Stimulated activated naive B cell treated with anti-CD40 and anti-IgM and Interleukin-4, amounts not matched to agents 10 μg/mL and 1 μg/mL and 100 μg/mL, for 72 hours (primary cell): Measurements from ENCODE around the gene APOL1.
"Not testable (repeated sequence)": the region's sequence is repeated elsewhere in the genome, so short reads cannot be mapped to it uniquely, and the experiment has no call there.

Experiments used
- ATAC-seq, 2 donors: fragments of 150-1000 bp; cut with Tn5 transposase; replicated peaks; 2 replicates each; pipeline ENCODE4 v1.10.0; 2021; ENCODE audit warnings: moderate library complexity in 1 of 2
- DNase-seq: peaks from one replicate; pipeline ENCODE4 v3.0.0; 2021
- H3K27ac Mint-ChIP-seq: one replicate; pipeline ENCODE4 v1.8.0; 2022; ENCODE audit warnings: mild to moderate bottlenecking, mixed read lengths
- H3K27me3 Mint-ChIP-seq, 2 donors: one replicate each; pipeline ENCODE4 v1.8.0; 2022; ENCODE audit warnings: mixed read lengths in 2 of 2
- H3K36me3 Mint-ChIP-seq, 2 donors: one replicate each; pipeline ENCODE4 v1.8.0; 2022; ENCODE audit warnings: mixed read lengths in 2 of 2, mild to moderate bottlenecking in 1 of 2
- H3K4me1 Mint-ChIP-seq, 2 donors: one replicate each; pipeline ENCODE4 v1.8.0; 2022; ENCODE audit warnings: mixed read lengths in 2 of 2, mild to moderate bottlenecking in 1 of 2
- H3K4me3 Mint-ChIP-seq, 2 donors: one replicate each; pipeline ENCODE4 v1.8.0; 2022; ENCODE audit warnings: mild to moderate bottlenecking in 2 of 2, mixed read lengths in 2 of 2, moderate library complexity in 1 of 2
- H3K9me3 Mint-ChIP-seq, 2 donors: one replicate each; pipeline ENCODE4 v1.8.0; 2022; ENCODE audit warnings: mixed read lengths in 2 of 2, mild to moderate bottlenecking in 1 of 2

The APOL1 gene

DNA sequence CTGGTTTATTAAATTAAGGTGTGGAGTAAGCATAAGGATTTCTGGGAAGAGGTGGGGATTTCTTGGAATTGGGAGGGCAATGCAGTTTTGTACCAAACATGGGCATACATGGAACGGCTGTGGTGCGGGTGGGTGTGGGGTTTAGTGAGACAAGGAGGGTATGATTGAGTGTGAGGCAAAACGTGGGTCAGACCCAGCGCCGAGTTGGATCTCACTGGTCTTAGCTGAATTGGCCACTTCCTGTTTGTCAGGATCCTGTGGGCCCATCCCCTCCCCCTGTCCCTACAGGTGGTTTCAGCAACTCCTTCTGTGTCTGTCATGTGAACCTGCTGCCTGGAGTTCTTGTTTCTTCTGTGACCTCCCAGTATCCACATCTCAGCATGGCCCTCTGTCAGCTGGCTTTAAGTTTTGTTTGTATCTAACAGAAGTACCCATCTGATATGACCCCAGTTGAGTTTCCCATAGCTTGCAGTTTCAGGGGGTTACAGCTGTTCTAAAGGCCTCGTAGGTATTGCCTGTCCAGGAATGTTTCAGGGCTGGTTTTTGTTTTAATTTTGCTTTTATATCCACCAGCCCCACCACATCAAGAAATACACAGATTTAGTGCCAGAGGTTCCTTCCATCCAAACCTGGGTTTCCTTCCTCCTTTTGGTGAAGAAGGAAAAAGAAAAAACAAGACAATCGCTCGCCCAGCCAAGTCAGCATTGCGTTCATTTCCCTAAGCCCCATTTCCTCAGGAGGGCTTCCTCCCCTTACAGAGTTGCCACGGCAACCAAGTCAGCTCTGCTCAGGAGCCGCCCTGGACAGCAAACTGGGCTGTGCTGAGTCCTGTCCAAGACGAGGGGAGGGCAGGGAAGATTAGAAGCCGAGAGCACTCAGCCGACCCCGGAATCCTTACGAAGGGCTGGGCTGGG is 6.0 kb downstream of the APOL1 start:
- peaks cover 11 to 25% of the 10 kb centered on the region in 2 donors for H3K4me1 Mint-ChIP-seq
- peak overlapping the region; percentile 37 for H3K27ac Mint-ChIP-seq

GRCh38 chr22:36259615-36260300 is 6.8 kb downstream of the APOL1 start:
- Mint-ChIP-seq H3K4me3 (no peak overlapping the region), H3K36me3 (peaks cover 40 to 55% of the 10 kb centered on the region in 2 donors), H3K27me3 (no peaks in the 10 kb centered on the region), H3K27ac (peak overlapping the region; percentile 20), H3K9me3 (no peaks in the 10 kb centered on the region), H3K4me1 (peaks cover 8 to 17% of the 10 kb centered on the region in 2 donors)
- DNase-seq (no peak), ATAC-seq (no peak)

More for the DNA sequence above, 6.0 kb downstream of the APOL1 start:
- H3K36me3 Mint-ChIP-seq = peaks cover 41 to 53% of the 10 kb centered on the region in 2 donors
- DNase-seq (no peak), ATAC-seq (peak; percentile 59 to 61)
- no peak overlapping the region for H3K4me3 Mint-ChIP-seq
- H3K9me3 Mint-ChIP-seq = no peaks in the 10 kb centered on the region
- no peaks in the 10 kb centered on the region for H3K27me3 Mint-ChIP-seq

DNA sequence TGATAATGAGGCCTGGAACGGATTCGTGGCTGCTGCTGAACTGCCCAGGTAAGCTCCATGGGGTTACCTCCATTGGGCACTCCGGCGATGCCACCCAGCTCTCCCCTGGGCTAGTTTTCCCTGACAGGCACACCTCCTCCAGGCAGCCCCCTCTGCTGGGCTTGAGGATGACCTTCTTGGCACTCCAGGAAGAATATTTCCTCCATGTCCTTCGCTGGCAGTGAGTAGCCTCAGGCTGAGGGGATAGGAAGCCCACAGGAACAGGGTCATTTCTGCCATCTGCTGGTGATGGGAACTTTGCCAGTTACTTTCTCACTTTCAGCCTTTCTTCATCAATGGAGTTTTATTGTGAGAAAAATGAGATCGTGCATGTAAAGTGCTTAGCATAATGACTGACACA is 8.7 kb downstream of the APOL1 start:
- H3K4me3 Mint-ChIP-seq, DNase-seq, H3K27me3 Mint-ChIP-seq, H3K9me3 Mint-ChIP-seq, ATAC-seq: not testable (repeated sequence)
- Mint-ChIP-seq H3K27ac (peak overlapping the region; percentile 5), H3K4me1 (peaks cover 8 to 17% of the 10 kb centered on the region in 2 donors), H3K36me3 (peaks cover 47 to 65% of the 10 kb centered on the region in 2 donors)

- Mint-ChIP-seq H3K4me1 (peaks cover 8 to 17% of the 10 kb centered on the region in 2 donors), H3K36me3 (peaks cover 53 to 68% of the 10 kb centered on the region in 2 donors)
- not testable (repeated sequence) for H3K4me3 Mint-ChIP-seq, H3K9me3 Mint-ChIP-seq, H3K27me3 Mint-ChIP-seq, H3K27ac Mint-ChIP-seq, DNase-seq, ATAC-seq
Measured at GRCh38 chr22:36262307-36262706, 9.4 kb downstream of the APOL1 start.

- not testable (repeated sequence) for H3K9me3 Mint-ChIP-seq, ATAC-seq, H3K27ac Mint-ChIP-seq, DNase-seq, H3K27me3 Mint-ChIP-seq, H3K4me1 Mint-ChIP-seq, H3K4me3 Mint-ChIP-seq
- H3K36me3 Mint-ChIP-seq = peaks cover 53 to 70% of the 10 kb centered on the region in 2 donors
Measured at GRCh38 chr22:36263216-36263673, 10.3 kb downstream of the APOL1 start.

DNA sequence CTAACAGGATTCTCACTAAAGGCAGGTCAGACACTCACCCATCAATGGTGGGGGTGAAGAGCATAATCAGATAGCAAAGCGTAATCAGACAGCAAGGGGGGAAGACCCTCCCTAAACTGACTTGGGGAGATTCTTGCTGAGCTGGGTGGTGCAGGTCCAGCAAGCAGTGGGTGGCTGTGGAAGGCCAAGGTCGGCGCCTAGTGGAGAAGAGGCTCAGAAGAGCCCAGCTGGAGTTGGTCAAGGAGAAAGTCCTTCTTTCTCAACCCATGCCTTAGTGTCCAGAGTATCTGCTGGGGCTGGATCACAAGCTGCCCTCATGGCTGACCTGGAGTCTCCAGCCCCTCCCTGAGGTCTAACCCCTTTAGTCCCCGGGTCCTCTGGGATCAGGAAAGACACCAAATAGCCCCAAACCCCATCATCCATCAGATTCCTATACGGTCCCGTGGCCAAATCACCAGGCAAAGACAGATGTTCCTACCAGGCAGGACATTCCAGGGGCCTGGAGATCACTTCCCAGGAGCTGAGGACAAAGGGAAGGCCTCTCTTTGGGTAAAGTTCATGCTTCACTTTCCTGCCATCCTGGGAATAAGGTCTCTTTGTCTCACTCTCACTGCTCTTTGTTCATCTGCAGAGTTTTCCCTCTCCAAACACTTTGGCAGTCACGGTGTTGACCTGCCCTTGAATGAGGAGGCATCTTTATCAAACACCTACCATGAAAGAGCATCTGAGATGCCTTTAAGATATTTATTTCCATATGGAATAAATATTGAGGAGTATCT is 11.1 kb downstream of the APOL1 start:
- DNase-seq = not testable (repeated sequence)

GRCh38 chr22:36267058-36267457 is 14.1 kb downstream of the APOL1 start:
- DNase-seq (no peak), ATAC-seq (no peak)
- no peaks in the 10 kb centered on the region for H3K9me3 Mint-ChIP-seq
- no peaks in the 10 kb centered on the region for H3K4me1 Mint-ChIP-seq
- H3K27me3 Mint-ChIP-seq = no peaks in the 10 kb centered on the region
- no peak overlapping the region for H3K27ac Mint-ChIP-seq
- H3K36me3 Mint-ChIP-seq = peaks cover 45 to 55% of the 10 kb centered on the region in 2 donors
- H3K4me3 Mint-ChIP-seq = no peak overlapping the region

More for the DNA sequence above, 11.1 kb downstream of the APOL1 start:
- not testable (repeated sequence) for H3K27me3 Mint-ChIP-seq, H3K4me1 Mint-ChIP-seq, H3K27ac Mint-ChIP-seq, H3K9me3 Mint-ChIP-seq, H3K4me3 Mint-ChIP-seq, ATAC-seq
- peaks cover 51 to 66% of the 10 kb centered on the region in 2 donors for H3K36me3 Mint-ChIP-seq

- ATAC-seq = no peak
- Mint-ChIP-seq H3K4me3 (no peak overlapping the region), H3K27me3 (no peaks in the 10 kb centered on the region), H3K9me3 (no peaks in the 10 kb centered on the region), H3K27ac (no peak overlapping the region), H3K4me1 (no peaks in the 10 kb centered on the region), H3K36me3 (peaks cover 37 to 46% of the 10 kb centered on the region in 2 donors)
- DNase-seq = no peak
Measured at GRCh38 chr22:36267896-36268485, 15.1 kb downstream of the APOL1 start.

- ATAC-seq, DNase-seq, H3K4me1 Mint-ChIP-seq, H3K27ac Mint-ChIP-seq, H3K9me3 Mint-ChIP-seq, H3K4me3 Mint-ChIP-seq, H3K27me3 Mint-ChIP-seq: not testable (repeated sequence)
- H3K36me3 Mint-ChIP-seq = peaks cover 17 to 22% of the 10 kb centered on the region in 2 donors
Measured at GRCh38 chr22:36271231-36271630, 18.3 kb downstream of the APOL1 start.

- H3K27ac Mint-ChIP-seq, H3K27me3 Mint-ChIP-seq, ATAC-seq, H3K4me1 Mint-ChIP-seq, H3K4me3 Mint-ChIP-seq, H3K9me3 Mint-ChIP-seq, DNase-seq: not testable (repeated sequence)
- peaks cover 12 to 16% of the 10 kb centered on the region in 2 donors for H3K36me3 Mint-ChIP-seq
Measured at GRCh38 chr22:36271951-36272350, 19.0 kb downstream of the APOL1 start.

DNA sequence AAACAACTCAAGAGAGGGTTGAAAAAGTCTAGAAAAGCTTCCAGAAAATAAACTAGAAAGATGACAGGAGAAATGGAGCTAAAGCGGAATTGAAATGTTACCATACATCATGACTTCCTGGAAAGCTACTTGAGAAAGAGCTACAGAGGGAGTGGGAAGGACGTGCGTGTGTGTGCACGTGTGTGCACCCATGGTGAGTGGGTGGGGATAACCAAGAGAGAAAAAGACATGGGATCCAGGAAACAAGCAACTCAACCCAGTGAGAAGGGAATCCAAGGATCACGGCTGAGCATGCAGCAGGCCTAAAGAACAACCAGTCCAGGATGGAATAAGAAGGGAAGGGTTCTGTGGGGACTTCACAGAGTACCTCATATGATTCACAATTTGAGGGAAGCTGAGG is 21.6 kb downstream of the APOL1 start:
- Mint-ChIP-seq H3K36me3 (peaks cover 3 to 11% of the 10 kb centered on the region in 2 donors), H3K4me1 (peaks cover 11 to 15% of the 10 kb centered on the region in 2 donors), H3K27me3 (no peaks in the 10 kb centered on the region), H3K9me3 (no peaks in the 10 kb centered on the region), H3K4me3 (no peak overlapping the region), H3K27ac (no peak overlapping the region)
- DNase-seq (no peak), ATAC-seq (no peak)

DNA sequence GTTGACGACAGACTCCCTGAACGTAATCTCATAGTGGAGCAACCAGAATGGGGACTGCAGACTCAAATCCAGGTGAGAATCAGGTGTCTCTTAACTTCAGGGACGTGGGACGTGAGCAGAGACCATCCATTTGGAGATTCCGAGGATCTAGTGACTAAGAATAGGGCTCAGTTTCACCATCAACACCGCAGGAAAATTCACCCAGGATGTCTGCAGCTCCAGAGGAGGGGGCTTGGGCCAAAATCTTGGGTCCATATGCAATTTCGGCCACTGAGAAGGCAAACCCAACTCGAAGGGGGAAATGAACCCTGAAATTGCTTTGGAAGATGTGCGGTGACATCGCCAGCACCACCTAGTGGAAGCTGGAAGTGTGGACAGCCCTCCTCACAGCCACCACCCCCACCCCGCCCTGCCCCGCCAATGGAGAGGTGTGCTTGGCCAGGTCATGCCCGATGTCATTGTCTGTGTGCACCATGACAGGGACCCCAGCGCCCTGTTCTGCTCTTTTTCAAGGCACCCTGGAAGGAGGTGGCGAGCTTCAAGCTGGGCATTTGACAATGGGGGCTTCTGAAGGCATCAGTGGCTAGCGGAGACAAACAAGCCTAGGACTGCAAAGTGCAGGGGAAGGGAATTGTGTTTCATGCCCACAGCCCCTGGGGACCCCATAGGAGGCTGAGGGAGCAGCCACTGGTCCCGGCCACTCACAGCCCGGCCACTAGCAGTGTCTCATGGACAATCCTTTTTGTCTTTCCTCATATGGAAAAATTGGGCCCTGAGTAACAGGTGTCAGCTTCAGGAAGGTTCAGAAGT is 24.8 kb downstream of the APOL1 start:
- H3K27me3 Mint-ChIP-seq = no peaks in the 10 kb centered on the region
- H3K4me1 Mint-ChIP-seq = peaks cover 13 to 15% of the 10 kb centered on the region in 2 donors
- peak overlapping the region; percentile 88 for H3K27ac Mint-ChIP-seq
- no peaks in the 10 kb centered on the region for H3K9me3 Mint-ChIP-seq
- peak; percentile 86 for ATAC-seq
- H3K36me3 Mint-ChIP-seq = peaks cover 22 to 39% of the 10 kb centered on the region in 2 donors
- DNase-seq = peak; percentile 52
- peak overlapping the region in 1 of 2 donors; percentile 39 for H3K4me3 Mint-ChIP-seq

DNA sequence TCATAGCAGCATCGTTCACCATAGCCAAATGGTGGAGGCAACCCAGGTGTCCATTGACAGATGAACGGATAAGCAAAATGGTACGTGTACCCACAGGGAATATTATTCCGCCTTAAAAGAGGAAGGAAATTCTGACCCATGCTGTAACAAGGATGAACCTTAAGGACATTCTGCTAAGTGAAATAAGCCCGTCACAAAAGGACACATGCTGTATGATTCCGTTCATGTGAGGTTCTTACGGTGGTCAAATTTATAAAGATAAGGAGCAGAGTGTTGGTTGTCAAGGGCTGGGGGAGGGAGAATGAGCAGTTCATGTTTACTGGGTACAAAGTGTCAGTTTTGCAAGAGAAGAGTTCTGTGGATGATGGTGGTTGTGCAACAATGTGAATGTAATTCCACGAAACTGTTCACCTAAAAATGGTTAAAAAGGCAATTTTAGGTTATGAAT is 26.3 kb downstream of the APOL1 start:
- DNase-seq = no peak
- peak overlapping the region; percentile 44 for H3K27ac Mint-ChIP-seq
- no peaks in the 10 kb centered on the region for H3K9me3 Mint-ChIP-seq
- peaks cover 27 to 50% of the 10 kb centered on the region in 2 donors for H3K36me3 Mint-ChIP-seq
- no peaks in the 10 kb centered on the region for H3K27me3 Mint-ChIP-seq
- ATAC-seq = no peak
- no peak overlapping the region for H3K4me3 Mint-ChIP-seq
- peaks cover 13 to 15% of the 10 kb centered on the region in 2 donors for H3K4me1 Mint-ChIP-seq
